Endothelial cell of umbilical vein (primary cell): ENCODE data around the gene SFXN3.

Source experiments
- EZH2 ChIP-seq: IDR thresholded peaks from 2 replicates; pipeline ENCODE4 v1.6.1; 2012; ENCODE audit warnings: borderline replicate concordance, low read depth, mild to moderate bottlenecking, moderate library complexity, low read length, inconsistent platforms; ENCODE audit not compliant: severe bottlenecking
- POLR2A ChIP-seq: IDR thresholded peaks from 2 replicates; pipeline ENCODE4 v1.6.1; 2012; ENCODE audit warnings: low read depth, mild to moderate bottlenecking, control low read depth, low read length
- POLR2AphosphoS5 ChIP-seq: IDR thresholded peaks from 2 replicates; pipeline ENCODE4 v1.6.1; 2012; ENCODE audit warnings: low read depth, mild to moderate bottlenecking, control low read depth, low read length, moderate library complexity; ENCODE audit not compliant: insufficient read depth
- TF ChIP-seq, protein P1 (sequence below), 2 donors: IDR thresholded peaks; 1 replicate in 1 of 2; 2 replicates in 1 of 2; pipeline ENCODE4 v1.5.1; 2011; ENCODE audit warnings: low read length in 2 of 2, mild to moderate bottlenecking in 2 of 2, moderate library complexity in 2 of 2, control low read depth in 1 of 2, inconsistent platforms in 1 of 2, low read depth in 1 of 2; ENCODE audit not compliant: insufficient read depth in 1 of 2; ENCODE audit errors: extremely low read depth in 1 of 2

DNA sequence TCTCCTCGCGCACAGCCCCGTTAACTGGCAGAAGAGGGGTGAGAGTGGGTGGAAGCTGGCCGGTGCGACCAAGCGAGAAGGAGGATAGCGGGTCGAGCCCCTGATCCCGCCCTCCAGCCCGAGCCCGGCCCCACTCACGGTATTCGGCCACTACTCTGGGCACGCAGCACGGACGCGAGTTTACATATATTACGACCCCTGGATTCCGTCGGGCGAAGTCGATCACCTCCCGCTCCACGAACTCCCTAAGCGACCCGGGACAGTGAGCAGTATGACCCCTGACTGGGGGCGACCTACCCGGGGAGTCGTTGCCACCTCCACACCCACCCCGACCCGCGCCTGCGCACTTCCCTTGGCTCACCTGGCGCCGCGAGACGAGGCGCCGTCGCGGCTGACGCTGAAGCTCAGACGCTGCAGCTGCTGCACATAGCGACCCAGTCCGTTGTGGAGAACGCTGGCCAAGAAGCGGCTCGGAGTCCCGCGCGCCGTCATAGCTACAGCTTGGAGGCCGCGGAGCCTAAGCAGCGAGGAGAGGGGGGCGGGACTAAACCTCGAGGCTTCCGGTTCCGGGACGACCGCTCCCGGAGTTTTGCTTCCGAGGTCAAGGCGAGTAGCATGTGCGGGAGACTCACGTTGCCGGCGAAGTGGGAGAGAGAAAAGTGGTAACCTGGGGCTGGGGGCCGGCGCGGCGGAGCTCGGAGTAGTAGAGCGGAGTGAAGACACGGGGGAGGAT lies 43.9 kb upstream of the SFXN3 start, which contains the start of the genes MRPL43 and TWNK:
- TF ChIP-seq POLR2AphosphoS5 (peak; percentile 55), EZH2 (no peak), POLR2A (no peak)
- TF ChIP-seq, protein P1, sequence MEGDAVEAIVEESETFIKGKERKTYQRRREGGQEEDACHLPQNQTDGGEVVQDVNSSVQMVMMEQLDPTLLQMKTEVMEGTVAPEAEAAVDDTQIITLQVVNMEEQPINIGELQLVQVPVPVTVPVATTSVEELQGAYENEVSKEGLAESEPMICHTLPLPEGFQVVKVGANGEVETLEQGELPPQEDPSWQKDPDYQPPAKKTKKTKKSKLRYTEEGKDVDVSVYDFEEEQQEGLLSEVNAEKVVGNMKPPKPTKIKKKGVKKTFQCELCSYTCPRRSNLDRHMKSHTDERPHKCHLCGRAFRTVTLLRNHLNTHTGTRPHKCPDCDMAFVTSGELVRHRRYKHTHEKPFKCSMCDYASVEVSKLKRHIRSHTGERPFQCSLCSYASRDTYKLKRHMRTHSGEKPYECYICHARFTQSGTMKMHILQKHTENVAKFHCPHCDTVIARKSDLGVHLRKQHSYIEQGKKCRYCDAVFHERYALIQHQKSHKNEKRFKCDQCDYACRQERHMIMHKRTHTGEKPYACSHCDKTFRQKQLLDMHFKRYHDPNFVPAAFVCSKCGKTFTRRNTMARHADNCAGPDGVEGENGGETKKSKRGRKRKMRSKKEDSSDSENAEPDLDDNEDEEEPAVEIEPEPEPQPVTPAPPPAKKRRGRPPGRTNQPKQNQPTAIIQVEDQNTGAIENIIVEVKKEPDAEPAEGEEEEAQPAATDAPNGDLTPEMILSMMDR (IDR thresholded peaks at IDR 0.05; ENCODE audit: extremely low read depth in 1 of 2, insufficient read depth in 1 of 2, low read depth in 1 of 2, low read length in 2 of 2) = no peak
